Panc1 (cell line): ENCODE measurements around the gene IGLL5. TPM values are rescaled to one million over a fixed set of nuclear protein-coding genes. Genes with fewer than 3 reads are reported as not detected.

ENCODE experiments used
- ATAC-seq: fragments of 200-7000 bp; cut with Tn5 transposase; 2 replicates; pipeline ENCODE4 v1.9.1; 2020; ENCODE audit warnings: mild to moderate bottlenecking, moderate library complexity
- BruUV-seq: library from RNA; stranded (reverse); fragments of 400-500 nt; replicated peaks from 2 replicates; lab custom pipeline; 2021; lab: Mats Ljungman, UMichigan
- CTCF ChIA-PET: fragments of 300-600 bp; sonication (Branson Sonifier 250); formaldehyde crosslinking; loops from one replicate; lab custom pipeline; 2022; ENCODE audit warnings: antibody characterized with exemption; lab: Charles Lee
- POLR2A ChIA-PET: fragments of 300-600 bp; sonication (Branson Sonifier 250); formaldehyde crosslinking; loops from one replicate; lab custom pipeline; 2022; ENCODE audit warnings: antibody characterized with exemption; lab: Charles Lee
- DNase-seq: peaks from one replicate; pipeline ENCODE4 v3.0.0-alpha.2; 2010; ENCODE audit warnings: low read depth, low spot score
- H3K27ac ChIP-seq: 2 replicates; pipeline ENCODE4 v1.5.1; 2011; ENCODE audit warnings: mild to moderate bottlenecking, low read length, inconsistent platforms
- H3K27me3 ChIP-seq: fragments of 200-500 bp; sonication (Bioruptor generic); 2 replicates; pipeline ENCODE4 v1.6.0; 2014; ENCODE audit warnings: low read length, inconsistent platforms; ENCODE audit not compliant: control insufficient read depth, insufficient read depth
- H3K36me3 ChIP-seq: fragments of 200-500 bp; sonication (Bioruptor generic); 2 replicates; pipeline ENCODE4 v1.5.1; 2014; ENCODE audit warnings: inconsistent platforms, mild to moderate bottlenecking, low read length, moderate library complexity; ENCODE audit not compliant: control insufficient read depth, insufficient read depth
- H3K4me1 ChIP-seq: 2 replicates; pipeline ENCODE4 v1.5.1; 2011; ENCODE audit warnings: inconsistent platforms, mild to moderate bottlenecking, low read length, moderate library complexity; ENCODE audit not compliant: control insufficient read depth, insufficient read depth
- H3K4me3 ChIP-seq, 2 experiments: 2 replicates each; pipeline ENCODE4 v1.5.1; 2011 to 2012; ENCODE audit warnings: low read depth in 2 of 2, low read length in 2 of 2, mild to moderate bottlenecking in 2 of 2, inconsistent platforms in 1 of 2, moderate library complexity in 1 of 2
- H3K9me3 ChIP-seq: fragments of 200-500 bp; sonication (Bioruptor generic); 2 replicates; pipeline ENCODE4 v1.5.1; 2014; ENCODE audit warnings: low read depth, mild to moderate bottlenecking, inconsistent platforms, low read length, moderate library complexity; ENCODE audit not compliant: control insufficient read depth, insufficient read depth
- CTCF ChIP-seq: fragments of 450-650 bp; IDR thresholded peaks from 2 replicates; pipeline ENCODE4 v1.5.1; 2017; ENCODE audit warnings: mild to moderate bottlenecking
- POLR2AphosphoS5 ChIP-seq: IDR thresholded peaks from 2 replicates; pipeline ENCODE4 v1.6.1; 2012; ENCODE audit warnings: mild to moderate bottlenecking, low read depth, low read length, moderate library complexity
- REST ChIP-seq, 2 experiments: IDR thresholded peaks; 2 replicates each; pipeline ENCODE4 v1.6.1; 2011 to 2012; ENCODE audit warnings: low read depth in 2 of 2, control low read depth in 1 of 2, low read length in 1 of 2, mild to moderate bottlenecking in 1 of 2, moderate library complexity in 1 of 2; ENCODE audit not compliant: insufficient read depth in 1 of 2
- SIN3A ChIP-seq: IDR thresholded peaks from 2 replicates; pipeline ENCODE4 v1.6.1; 2012; ENCODE audit warnings: low read depth, mild to moderate bottlenecking, low read length, moderate library complexity, borderline replicate concordance; ENCODE audit not compliant: insufficient read depth
- TCF7L2 ChIP-seq: IDR thresholded peaks from 2 replicates; pipeline ENCODE4 v1.6.1; 2011; ENCODE audit warnings: mild to moderate bottlenecking, low read depth, low read length, inconsistent platforms
- in situ Hi-C: cut with HindIII; loops from 2 replicates; pipeline ENCODE4 v1.10.0; 2016; ENCODE audit warnings: low sequenced_read_pairs, low pct_unique_long_range_greater_than_20kb
- intact Hi-C: fragments of 100-400 bp; cut with micrococcal nuclease; formaldehyde crosslinking; loops from one replicate; pipeline ENCODE4 v1.10.0; 2022; ENCODE audit not compliant: unreplicated experiment
- total RNA-seq: library from RNA; stranded (reverse); gene quantifications from one replicate; pipeline ENCODE4 v1.2.1, GENCODE V29; 2021; ENCODE audit not compliant: unreplicated experiment

Gene IGLL5
- total RNA-seq, 1 experiment from 2014 or later: not detected

- Histone ChIP-seq H3K9me3 (no peaks in the 10 kb centered on the region), H3K4me3 (no peak overlapping the region), H3K36me3 (no peaks in the 10 kb centered on the region), H3K27me3 (no peaks in the 10 kb centered on the region; the same call in none of the 2 replicates), H3K4me1 (no peaks in the 10 kb centered on the region), H3K27ac (no peak overlapping the region)
- POLR2A ChIA-PET: no interaction called here
- DNase-seq (no peak), ATAC-seq (no peak)
- CTCF ChIA-PET: no interaction called here
- intact Hi-C loops (no loop called here), in situ Hi-C loops (no loop called here)
- no TSS peak for BruUV-seq
- no peak for TF ChIP-seq REST (IDR thresholded peaks at IDR 0.05; ENCODE audit: insufficient read depth in 1 of 2, low read depth in 2 of 2, low read length in 1 of 2)
These were observed 43.8 kb upstream of the IGLL5 start for GRCh38 chr22:22843848-22844247.

GRCh38 chr22:22847241-22847640 is 40.4 kb upstream of the IGLL5 start:
- CTCF ChIA-PET: interaction anchor here (0.6 to 1.5 kb wide), 2 partner anchors 37 to 127 kb away, joined by 6 read pairs; no protein-coding TSS in a partner anchor
- Histone ChIP-seq H3K27ac (no peak overlapping the region), H3K4me1 (no peaks in the 10 kb centered on the region), H3K36me3 (no peaks in the 10 kb centered on the region), H3K4me3 (no peak overlapping the region), H3K27me3 (no peaks in the 10 kb centered on the region; the same call in none of the 2 replicates), H3K9me3 (no peaks in the 10 kb centered on the region)
- DNase-seq (no peak), ATAC-seq (no peak)
- POLR2A ChIA-PET: no interaction called here
- no TSS peak for BruUV-seq
- in situ Hi-C loops (no loop called here), intact Hi-C loops (loop anchor here (5.0 kb wide), 1 partner anchor 110 kb away; no protein-coding TSS in a partner anchor)
- no peak for TF ChIP-seq SIN3A
- TF ChIP-seq TCF7L2: no peak
- TF ChIP-seq CTCF: no peak
- TF ChIP-seq POLR2AphosphoS5: no peak
- TF ChIP-seq REST (IDR thresholded peaks at IDR 0.05; ENCODE audit: insufficient read depth in 1 of 2, low read depth in 2 of 2, low read length in 1 of 2): no peak
